Measurements from ENCODE around the gene SV2B.

DNA sequence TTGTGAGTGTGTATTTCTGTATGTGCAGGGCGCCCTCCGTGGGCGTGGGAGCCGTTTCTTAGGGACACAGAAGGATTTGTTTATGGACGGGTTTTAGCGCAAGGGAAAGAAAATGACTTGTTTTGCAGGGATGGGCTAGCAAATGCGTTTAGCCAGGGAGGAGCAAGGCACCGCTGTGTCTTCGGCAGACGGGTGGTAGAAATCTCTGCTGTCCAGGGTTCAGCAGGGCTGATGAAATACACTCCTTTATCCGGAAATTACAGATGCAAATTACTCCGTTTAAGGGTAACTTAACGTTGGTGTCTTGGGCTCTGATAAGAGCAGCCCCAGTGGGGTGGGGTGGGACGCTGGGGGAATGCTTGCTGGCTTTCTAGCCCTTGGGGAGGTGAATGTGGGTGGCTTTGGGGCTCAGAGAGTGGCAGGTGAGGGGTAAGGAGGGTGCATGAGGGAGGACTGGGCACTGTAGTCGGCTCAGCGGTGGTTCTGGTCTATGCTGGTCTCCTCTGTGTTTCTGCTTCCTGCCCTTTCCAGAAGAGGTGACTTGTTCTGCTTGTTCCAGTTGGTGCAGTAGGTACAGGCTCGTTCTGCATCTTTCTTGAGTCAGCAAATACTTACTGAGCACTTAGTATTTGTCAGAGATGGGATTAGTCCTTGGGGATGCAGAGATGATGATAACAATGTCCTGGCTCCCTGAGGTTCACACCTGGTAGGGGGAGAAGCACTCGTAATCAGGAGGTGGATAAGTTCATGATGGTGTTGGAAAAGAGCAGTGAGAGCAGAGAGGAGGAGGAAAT, 954 bp downstream of the SV2B start:
- TF ChIP-seq CTCF (optimal IDR thresholded peaks at IDR 0.05 in 1 of 3, IDR thresholded peaks at IDR 0.05 in 1 of 3, conservative IDR thresholded peaks at IDR 0.05 in 1 of 3; ENCODE audit: extremely low read depth in 1 of 3, insufficient read depth in 2 of 3, low read length in 3 of 3) (no peak), EZH2 (IDR thresholded peaks at IDR 0.05; ENCODE audit: low read length) (peak; percentile 24)
